HG03565 (cell line): ENCODE results near the gene ERO1A.

Experiments used
- ATAC-seq: cut with Tn5 transposase; IDR thresholded peaks from one replicate; pipeline ENCODE4 v1.9.1; 2021; ENCODE audit warnings: mild to moderate bottlenecking, moderate library complexity; ENCODE audit not compliant: unreplicated experiment

The ERO1A gene

GRCh38 chr14:52701223-52701622 lies 5.9 kb upstream of the ERO1A start:
- no peak for ATAC-seq

GRCh38 chr14:52700701-52701172 lies 5.4 kb upstream of the ERO1A start:
- no peak for ATAC-seq

- ATAC-seq, result peak; percentile 49
Observed at GRCh38 chr14:52694761-52695480, 437 bp downstream of the ERO1A start.

GRCh38 chr14:52693532-52693931 lies 1.8 kb downstream of the ERO1A start:
- ATAC-seq, result no peak

GRCh38 chr14:52693036-52693435 lies 2.3 kb downstream of the ERO1A start:
- ATAC-seq, result no peak

GRCh38 chr14:52692248-52692962 lies 3.0 kb downstream of the ERO1A start:
- ATAC-seq, result no peak

- ATAC-seq, result no peak
Observed at GRCh38 chr14:52690983-52691760, 4.2 kb downstream of the ERO1A start.

GRCh38 chr14:52686176-52686575 lies 9.2 kb downstream of the ERO1A start:
- ATAC-seq, result no peak

- ATAC-seq, result no peak
Observed at GRCh38 chr14:52683985-52684520, 11.3 kb downstream of the ERO1A start.

GRCh38 chr14:52678591-52678990 lies 16.8 kb downstream of the ERO1A start:
- no peak for ATAC-seq

GRCh38 chr14:52663850-52664249 lies 31.5 kb downstream of the ERO1A start:
- ATAC-seq, result no peak

GRCh38 chr14:52661314-52661713 lies 34.0 kb downstream of the ERO1A start:
- no peak for ATAC-seq

GRCh38 chr14:52660832-52661231 lies 34.5 kb downstream of the ERO1A start:
- no peak for ATAC-seq

GRCh38 chr14:52660325-52660724 lies 35.0 kb downstream of the ERO1A start:
- ATAC-seq, result no peak

GRCh38 chr14:52656905-52657304 lies 38.5 kb downstream of the ERO1A start:
- ATAC-seq, result no peak

- no peak for ATAC-seq
Observed at GRCh38 chr14:52650774-52651173, 44.6 kb downstream of the ERO1A start.

- ATAC-seq, result no peak
Observed at GRCh38 chr14:52649511-52649910, 45.8 kb downstream of the ERO1A start.

GRCh38 chr14:52641745-52642144 lies 53.6 kb downstream of the ERO1A start:
- no peak for ATAC-seq

GRCh38 chr14:52640137-52640536 lies 55.2 kb downstream of the ERO1A start:
- no peak for ATAC-seq

- ATAC-seq, result no peak
Observed at GRCh38 chr14:52619687-52620086, 75.7 kb downstream of the ERO1A start.

GRCh38 chr14:52618602-52619001 lies 76.8 kb downstream of the ERO1A start:
- no peak for ATAC-seq
